ENCODE measurements around the gene IL37.

The IL37 gene

DNA sequence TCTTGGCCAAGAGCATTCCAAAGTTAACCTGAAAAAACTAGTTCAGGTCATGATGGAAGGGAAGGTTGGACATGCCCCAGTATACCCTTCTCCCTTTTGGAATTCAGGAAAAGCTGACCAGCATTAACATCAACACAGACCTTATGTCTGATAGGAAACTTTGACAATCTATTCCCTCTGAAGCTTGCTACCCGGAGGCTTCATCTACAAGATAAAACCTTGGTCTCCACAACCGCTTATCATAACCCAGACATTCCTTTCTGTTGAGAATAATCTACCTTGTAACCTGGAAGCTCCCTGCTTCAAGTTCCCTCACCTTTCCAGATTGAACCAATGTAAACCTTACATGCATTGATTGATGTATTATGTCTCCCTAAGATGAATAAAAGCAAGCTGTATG lies 24.7 kb upstream of the IL37 start (continued):
- TF ChIP-seq ZNF785 (tag by site-specific recombination; IDR thresholded peaks at IDR 0.05) = no peak
- no peak for TF ChIP-seq ZBTB6 (tag by site-specific recombination; IDR thresholded peaks at IDR 0.05)
- TF ChIP-seq, protein P1, sequence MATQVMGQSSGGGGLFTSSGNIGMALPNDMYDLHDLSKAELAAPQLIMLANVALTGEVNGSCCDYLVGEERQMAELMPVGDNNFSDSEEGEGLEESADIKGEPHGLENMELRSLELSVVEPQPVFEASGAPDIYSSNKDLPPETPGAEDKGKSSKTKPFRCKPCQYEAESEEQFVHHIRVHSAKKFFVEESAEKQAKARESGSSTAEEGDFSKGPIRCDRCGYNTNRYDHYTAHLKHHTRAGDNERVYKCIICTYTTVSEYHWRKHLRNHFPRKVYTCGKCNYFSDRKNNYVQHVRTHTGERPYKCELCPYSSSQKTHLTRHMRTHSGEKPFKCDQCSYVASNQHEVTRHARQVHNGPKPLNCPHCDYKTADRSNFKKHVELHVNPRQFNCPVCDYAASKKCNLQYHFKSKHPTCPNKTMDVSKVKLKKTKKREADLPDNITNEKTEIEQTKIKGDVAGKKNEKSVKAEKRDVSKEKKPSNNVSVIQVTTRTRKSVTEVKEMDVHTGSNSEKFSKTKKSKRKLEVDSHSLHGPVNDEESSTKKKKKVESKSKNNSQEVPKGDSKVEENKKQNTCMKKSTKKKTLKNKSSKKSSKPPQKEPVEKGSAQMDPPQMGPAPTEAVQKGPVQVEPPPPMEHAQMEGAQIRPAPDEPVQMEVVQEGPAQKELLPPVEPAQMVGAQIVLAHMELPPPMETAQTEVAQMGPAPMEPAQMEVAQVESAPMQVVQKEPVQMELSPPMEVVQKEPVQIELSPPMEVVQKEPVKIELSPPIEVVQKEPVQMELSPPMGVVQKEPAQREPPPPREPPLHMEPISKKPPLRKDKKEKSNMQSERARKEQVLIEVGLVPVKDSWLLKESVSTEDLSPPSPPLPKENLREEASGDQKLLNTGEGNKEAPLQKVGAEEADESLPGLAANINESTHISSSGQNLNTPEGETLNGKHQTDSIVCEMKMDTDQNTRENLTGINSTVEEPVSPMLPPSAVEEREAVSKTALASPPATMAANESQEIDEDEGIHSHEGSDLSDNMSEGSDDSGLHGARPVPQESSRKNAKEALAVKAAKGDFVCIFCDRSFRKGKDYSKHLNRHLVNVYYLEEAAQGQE (tag by site-specific recombination; IDR thresholded peaks at IDR 0.05) = no peak
- no peak for TF ChIP-seq ZNF529 (tag by site-specific recombination; IDR thresholded peaks at IDR 0.05; ENCODE audit: insufficient replicate concordance)
- TF ChIP-seq ZNF140 (tag by site-specific recombination; IDR thresholded peaks at IDR 0.05) = no peak
- TF ChIP-seq ZNF747 (tag by site-specific recombination; IDR thresholded peaks at IDR 0.05) = no peak

- CTCF ChIA-PET = interaction anchor here (0.6 to 4.1 kb wide), 2 partner anchors 37 to 53 kb away, joined by 3 to 35 read pairs; no protein-coding TSS in a partner anchor
- Histone ChIP-seq H3K36me3 (ENCODE audit: control insufficient read depth in 2 of 2, insufficient read depth in 1 of 2, low read length in 2 of 2) (no peaks in the 10 kb centered on the region), H3K4me1 (ENCODE audit: control insufficient read depth, insufficient read depth, low read length) (no peaks in the 10 kb centered on the region), H3K4me3 (ENCODE audit: low read depth, low read length) (no peak overlapping the region), H3K27ac (ENCODE audit: extremely low read depth, low read depth, low read length) (no peak overlapping the region), H3K9me3 (ENCODE audit: control insufficient read depth, insufficient read depth, low read depth, low read length) (no peaks in the 10 kb centered on the region)
- POLR2A ChIA-PET = no interaction called here
- TF ChIP-seq SP2 (tag by site-specific recombination; IDR thresholded peaks at IDR 0.05) (no peak), ZNF121 (tag by site-specific recombination; IDR thresholded peaks at IDR 0.05) (no peak), ZNF777 (tag by site-specific recombination; IDR thresholded peaks at IDR 0.05; ENCODE audit: borderline replicate concordance) (no peak), ZNF571 (tag by site-specific recombination; IDR thresholded peaks at IDR 0.05) (no peak), HOXD13 (CRISPR knock-in tag; IDR thresholded peaks at IDR 0.05; ENCODE audit: borderline replicate concordance) (no peak), ZNF391 (tag by site-specific recombination; IDR thresholded peaks at IDR 0.05; ENCODE audit: borderline replicate concordance, low read depth) (no peak), ZBTB7A (tag by site-specific recombination; IDR thresholded peaks at IDR 0.05; ENCODE audit: low read depth) (no peak), ZNF239 (tag by site-specific recombination; IDR thresholded peaks at IDR 0.05) (no peak), ZBTB6 (tag by site-specific recombination; IDR thresholded peaks at IDR 0.05) (no peak)
- TF ChIP-seq, protein P2, sequence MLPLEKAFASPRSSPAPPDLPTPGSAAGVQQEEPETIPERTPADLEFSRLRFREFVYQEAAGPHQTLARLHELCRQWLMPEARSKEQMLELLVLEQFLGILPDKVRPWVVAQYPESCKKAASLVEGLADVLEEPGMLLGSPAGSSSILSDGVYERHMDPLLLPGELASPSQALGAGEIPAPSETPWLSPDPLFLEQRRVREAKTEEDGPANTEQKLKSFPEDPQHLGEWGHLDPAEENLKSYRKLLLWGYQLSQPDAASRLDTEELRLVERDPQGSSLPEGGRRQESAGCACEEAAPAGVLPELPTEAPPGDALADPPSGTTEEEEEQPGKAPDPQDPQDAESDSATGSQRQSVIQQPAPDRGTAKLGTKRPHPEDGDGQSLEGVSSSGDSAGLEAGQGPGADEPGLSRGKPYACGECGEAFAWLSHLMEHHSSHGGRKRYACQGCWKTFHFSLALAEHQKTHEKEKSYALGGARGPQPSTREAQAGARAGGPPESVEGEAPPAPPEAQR (tag by site-specific recombination; IDR thresholded peaks at IDR 0.05) = no peak
- TF ChIP-seq, protein P1 (tag by site-specific recombination; IDR thresholded peaks at IDR 0.05) = no peak
- TF ChIP-seq, protein P3, sequence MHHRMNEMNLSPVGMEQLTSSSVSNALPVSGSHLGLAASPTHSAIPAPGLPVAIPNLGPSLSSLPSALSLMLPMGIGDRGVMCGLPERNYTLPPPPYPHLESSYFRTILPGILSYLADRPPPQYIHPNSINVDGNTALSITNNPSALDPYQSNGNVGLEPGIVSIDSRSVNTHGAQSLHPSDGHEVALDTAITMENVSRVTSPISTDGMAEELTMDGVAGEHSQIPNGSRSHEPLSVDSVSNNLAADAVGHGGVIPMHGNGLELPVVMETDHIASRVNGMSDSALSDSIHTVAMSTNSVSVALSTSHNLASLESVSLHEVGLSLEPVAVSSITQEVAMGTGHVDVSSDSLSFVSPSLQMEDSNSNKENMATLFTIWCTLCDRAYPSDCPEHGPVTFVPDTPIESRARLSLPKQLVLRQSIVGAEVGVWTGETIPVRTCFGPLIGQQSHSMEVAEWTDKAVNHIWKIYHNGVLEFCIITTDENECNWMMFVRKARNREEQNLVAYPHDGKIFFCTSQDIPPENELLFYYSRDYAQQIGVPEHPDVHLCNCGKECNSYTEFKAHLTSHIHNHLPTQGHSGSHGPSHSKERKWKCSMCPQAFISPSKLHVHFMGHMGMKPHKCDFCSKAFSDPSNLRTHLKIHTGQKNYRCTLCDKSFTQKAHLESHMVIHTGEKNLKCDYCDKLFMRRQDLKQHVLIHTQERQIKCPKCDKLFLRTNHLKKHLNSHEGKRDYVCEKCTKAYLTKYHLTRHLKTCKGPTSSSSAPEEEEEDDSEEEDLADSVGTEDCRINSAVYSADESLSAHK (tag by site-specific recombination; IDR thresholded peaks at IDR 0.05) = no peak
- TF ChIP-seq, protein P4, sequence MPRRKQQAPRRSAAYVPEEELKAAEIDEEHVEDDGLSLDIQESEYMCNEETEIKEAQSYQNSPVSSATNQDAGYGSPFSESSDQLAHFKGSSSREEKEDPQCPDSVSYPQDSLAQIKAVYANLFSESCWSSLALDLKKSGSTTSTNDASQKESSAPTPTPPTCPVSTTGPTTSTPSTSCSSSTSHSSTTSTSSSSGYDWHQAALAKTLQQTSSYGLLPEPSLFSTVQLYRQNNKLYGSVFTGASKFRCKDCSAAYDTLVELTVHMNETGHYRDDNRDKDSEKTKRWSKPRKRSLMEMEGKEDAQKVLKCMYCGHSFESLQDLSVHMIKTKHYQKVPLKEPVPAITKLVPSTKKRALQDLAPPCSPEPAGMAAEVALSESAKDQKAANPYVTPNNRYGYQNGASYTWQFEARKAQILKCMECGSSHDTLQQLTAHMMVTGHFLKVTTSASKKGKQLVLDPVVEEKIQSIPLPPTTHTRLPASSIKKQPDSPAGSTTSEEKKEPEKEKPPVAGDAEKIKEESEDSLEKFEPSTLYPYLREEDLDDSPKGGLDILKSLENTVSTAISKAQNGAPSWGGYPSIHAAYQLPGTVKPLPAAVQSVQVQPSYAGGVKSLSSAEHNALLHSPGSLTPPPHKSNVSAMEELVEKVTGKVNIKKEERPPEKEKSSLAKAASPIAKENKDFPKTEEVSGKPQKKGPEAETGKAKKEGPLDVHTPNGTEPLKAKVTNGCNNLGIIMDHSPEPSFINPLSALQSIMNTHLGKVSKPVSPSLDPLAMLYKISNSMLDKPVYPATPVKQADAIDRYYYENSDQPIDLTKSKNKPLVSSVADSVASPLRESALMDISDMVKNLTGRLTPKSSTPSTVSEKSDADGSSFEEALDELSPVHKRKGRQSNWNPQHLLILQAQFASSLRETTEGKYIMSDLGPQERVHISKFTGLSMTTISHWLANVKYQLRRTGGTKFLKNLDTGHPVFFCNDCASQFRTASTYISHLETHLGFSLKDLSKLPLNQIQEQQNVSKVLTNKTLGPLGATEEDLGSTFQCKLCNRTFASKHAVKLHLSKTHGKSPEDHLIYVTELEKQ (tag by site-specific recombination; IDR thresholded peaks at IDR 0.05; ENCODE audit: borderline replicate concordance) = no peak
Observed at GRCh38 chr2:112887964-112888749, 22.8 kb upstream of the IL37 start.
